Measurements from ENCODE around the gene CD226.

Gene CD226

DNA sequence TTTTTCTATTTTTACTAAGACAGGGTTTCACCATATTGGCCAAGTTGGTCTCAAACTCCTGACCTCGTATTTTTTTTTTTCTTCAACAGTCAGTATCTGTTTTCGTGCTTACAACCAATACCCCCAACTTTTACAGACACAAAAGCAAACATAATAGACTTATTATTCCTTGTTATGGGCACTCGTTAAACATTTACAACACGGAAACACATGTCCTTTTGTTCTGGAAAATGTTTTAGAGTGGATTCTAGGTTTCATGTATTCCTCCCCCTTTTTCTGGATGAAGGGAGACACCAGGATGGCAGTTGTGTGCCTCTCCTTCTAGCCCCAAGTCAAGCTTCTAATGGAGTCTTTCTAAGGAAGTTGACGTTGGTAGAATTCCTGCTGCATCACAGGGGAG is 88.8 kb downstream of the CD226 start:
- Histone ChIP-seq H3K4me3 (ENCODE audit: low read depth in 1 of 2, low read length in 2 of 2) (no peak overlapping the region), H3K4me1 (ENCODE audit: control insufficient read depth in 1 of 2, insufficient read depth in 2 of 2, low read length in 2 of 2) (no peaks in the 10 kb centered on the region), H3K36me3 (ENCODE audit: control insufficient read depth in 1 of 2, insufficient read depth in 2 of 2, low read length in 2 of 2) (no peaks in the 10 kb centered on the region), H3K27ac (ENCODE audit: low read length) (no peak overlapping the region), H3K27me3 (ENCODE audit: low read depth, low read length) (no peaks in the 10 kb centered on the region), H3K9me3 (ENCODE audit: control insufficient read depth in 1 of 2, low read length in 2 of 2) (no peaks in the 10 kb centered on the region)

DNA sequence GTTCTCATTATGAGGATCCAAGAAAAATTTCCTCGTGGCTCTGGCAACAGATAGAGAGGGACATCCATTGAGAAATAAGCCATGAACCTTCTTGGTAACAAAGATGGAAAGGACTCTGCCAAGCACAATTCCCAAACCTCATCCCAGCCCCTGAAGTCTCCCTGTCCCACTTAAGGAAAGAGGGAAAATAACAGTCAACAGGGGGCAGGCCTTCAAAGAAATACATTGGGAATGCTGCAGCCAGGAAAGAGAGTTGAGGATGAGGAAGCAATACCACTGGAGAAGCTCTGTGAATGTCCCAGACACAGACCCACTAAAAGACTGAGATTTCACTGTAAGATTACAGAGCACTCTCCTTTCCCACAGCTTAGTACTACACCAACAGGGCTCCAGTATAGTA is 93.2 kb downstream of the CD226 start:
- H3K4me1 ChIP-seq (ENCODE audit: control insufficient read depth in 1 of 2, insufficient read depth in 2 of 2, low read length in 2 of 2) = no peaks in the 10 kb centered on the region
- H3K4me3 ChIP-seq (ENCODE audit: low read depth in 1 of 2, low read length in 2 of 2) = no peak overlapping the region
- no peaks in the 10 kb centered on the region for H3K36me3 ChIP-seq (ENCODE audit: control insufficient read depth in 1 of 2, insufficient read depth in 2 of 2, low read length in 2 of 2)
- no peaks in the 10 kb centered on the region for H3K27me3 ChIP-seq (ENCODE audit: low read depth, low read length)
- no peak overlapping the region for H3K27ac ChIP-seq (ENCODE audit: low read length)
- no peaks in the 10 kb centered on the region for H3K9me3 ChIP-seq (ENCODE audit: control insufficient read depth in 1 of 2, low read length in 2 of 2)

DNA sequence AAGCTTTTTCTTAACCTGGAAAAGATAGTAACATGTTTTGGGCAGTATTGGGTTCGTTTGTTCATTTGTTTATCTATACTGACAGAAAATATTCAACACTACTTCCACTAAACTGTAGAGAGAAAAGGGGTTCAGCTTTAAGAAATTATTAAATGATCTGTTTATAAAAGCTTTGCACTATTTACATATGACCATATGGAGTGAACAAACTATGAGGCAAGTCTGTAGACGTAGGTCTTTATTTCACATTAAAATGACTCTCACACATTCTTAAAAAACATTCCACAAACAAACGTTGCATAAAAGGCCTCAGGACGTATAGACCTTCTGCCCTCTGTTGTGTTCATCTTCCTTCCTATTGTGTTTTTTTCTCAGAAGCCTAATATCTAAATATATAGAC is 94.6 kb downstream of the CD226 start:
- Histone ChIP-seq H3K27me3 (ENCODE audit: low read depth, low read length) (no peaks in the 10 kb centered on the region), H3K27ac (ENCODE audit: low read length) (no peak overlapping the region), H3K9me3 (ENCODE audit: control insufficient read depth in 1 of 2, low read length in 2 of 2) (no peaks in the 10 kb centered on the region), H3K36me3 (ENCODE audit: control insufficient read depth in 1 of 2, insufficient read depth in 2 of 2, low read length in 2 of 2) (no peaks in the 10 kb centered on the region), H3K4me1 (ENCODE audit: control insufficient read depth in 1 of 2, insufficient read depth in 2 of 2, low read length in 2 of 2) (no peaks in the 10 kb centered on the region), H3K4me3 (ENCODE audit: low read depth in 1 of 2, low read length in 2 of 2) (no peak overlapping the region)

DNA sequence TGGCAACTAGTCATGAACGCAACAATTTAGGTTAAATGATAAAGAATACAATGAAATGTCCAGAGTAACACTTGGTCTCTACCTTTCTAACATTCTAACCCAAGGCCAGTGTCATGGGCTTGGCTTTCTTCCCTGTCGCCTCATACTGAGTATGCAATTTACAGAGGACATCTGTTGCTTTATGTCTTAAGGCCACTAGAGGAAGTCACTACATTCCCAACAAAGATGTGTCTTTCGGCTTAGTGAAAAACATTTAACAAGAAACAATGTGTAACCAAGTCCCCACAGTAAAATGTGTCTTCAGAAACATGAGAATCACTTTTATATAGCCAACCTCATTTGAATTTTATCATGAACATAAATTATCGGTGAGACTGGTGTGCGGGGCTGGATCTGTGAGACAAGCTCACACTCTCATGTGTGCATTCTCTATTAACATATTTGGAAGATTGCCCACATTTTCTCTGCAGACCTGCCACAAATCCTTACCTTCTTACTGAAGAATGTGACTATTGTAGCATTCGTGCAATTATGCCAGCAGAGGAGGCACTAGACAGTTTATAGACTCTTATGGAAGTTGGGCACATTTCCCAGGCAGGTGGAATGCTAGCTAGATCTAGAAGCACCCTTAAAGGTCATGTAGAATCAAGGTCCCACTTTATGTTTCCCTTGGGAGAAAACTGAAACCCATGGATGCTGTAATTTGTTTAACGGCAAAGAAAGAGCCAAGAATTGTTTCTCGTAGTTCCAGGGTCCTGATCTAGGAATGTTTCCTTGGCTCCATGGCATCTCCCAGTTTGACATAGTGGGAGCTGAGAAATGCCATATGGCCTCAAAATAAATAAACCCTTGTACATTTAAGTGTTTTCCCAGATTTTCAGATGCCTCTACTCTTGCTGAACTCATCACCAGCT is 101.8 kb downstream of the CD226 start:
- no peak overlapping the region for H3K27ac ChIP-seq (ENCODE audit: low read length)
- no peaks in the 10 kb centered on the region for H3K27me3 ChIP-seq (ENCODE audit: low read depth, low read length)
- no peaks in the 10 kb centered on the region for H3K9me3 ChIP-seq (ENCODE audit: control insufficient read depth in 1 of 2, low read length in 2 of 2)
- no peak overlapping the region for H3K4me3 ChIP-seq (ENCODE audit: low read depth in 1 of 2, low read length in 2 of 2)
- H3K36me3 ChIP-seq (ENCODE audit: control insufficient read depth in 1 of 2, insufficient read depth in 2 of 2, low read length in 2 of 2) = no peaks in the 10 kb centered on the region
- peaks cover 6 to 11% of the 10 kb centered on the region in 2 donors for H3K4me1 ChIP-seq (ENCODE audit: control insufficient read depth in 1 of 2, insufficient read depth in 2 of 2, low read length in 2 of 2)

DNA sequence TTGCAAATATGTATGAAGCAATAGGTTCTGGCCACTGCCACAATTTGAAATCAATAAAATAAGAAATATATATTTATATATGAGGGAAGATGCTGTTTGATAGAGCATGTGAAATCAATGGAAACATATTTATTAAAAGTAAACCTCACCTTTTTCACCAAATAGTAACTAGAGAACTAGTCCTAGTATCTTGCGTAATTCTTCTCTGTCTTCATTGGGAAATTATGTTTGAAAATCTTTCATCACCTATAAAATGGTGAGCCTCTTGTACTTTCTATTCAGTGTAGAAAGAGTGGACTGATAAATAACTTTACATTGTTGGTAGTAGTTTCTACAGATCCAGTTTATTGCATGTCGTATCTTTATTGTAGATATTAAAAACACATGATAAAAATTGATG is 103.0 kb downstream of the CD226 start:
- Histone ChIP-seq H3K27ac (ENCODE audit: low read length) (no peak overlapping the region), H3K9me3 (ENCODE audit: control insufficient read depth in 1 of 2, low read length in 2 of 2) (no peaks in the 10 kb centered on the region), H3K27me3 (ENCODE audit: low read depth, low read length) (no peaks in the 10 kb centered on the region), H3K4me1 (ENCODE audit: control insufficient read depth in 1 of 2, insufficient read depth in 2 of 2, low read length in 2 of 2) (peaks cover 6 to 11% of the 10 kb centered on the region in 2 donors), H3K4me3 (ENCODE audit: low read depth in 1 of 2, low read length in 2 of 2) (no peak overlapping the region), H3K36me3 (ENCODE audit: control insufficient read depth in 1 of 2, insufficient read depth in 2 of 2, low read length in 2 of 2) (no peaks in the 10 kb centered on the region)

DNA sequence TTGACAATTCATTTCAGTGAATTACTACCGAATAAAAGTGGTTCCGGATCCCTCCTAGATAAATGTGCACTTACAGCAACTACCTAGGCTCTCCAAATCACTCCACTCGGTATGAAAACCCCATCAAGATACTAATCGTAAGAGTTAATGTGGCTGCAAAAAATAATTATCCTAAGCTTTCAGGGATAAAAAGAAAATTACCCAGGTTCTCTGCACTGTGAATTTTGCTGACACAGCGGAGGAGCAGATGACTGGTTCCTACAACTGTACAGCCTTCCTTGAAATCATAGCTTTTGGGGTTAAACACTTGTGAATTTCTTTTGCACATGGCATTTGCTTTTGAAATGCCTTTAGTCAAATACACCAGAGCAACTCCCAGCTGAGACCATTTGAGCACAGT is 104.7 kb downstream of the CD226 start:
- no peak overlapping the region for H3K4me3 ChIP-seq (ENCODE audit: low read depth in 1 of 2, low read length in 2 of 2)
- H3K9me3 ChIP-seq (ENCODE audit: control insufficient read depth in 1 of 2, low read length in 2 of 2) = no peaks in the 10 kb centered on the region
- H3K36me3 ChIP-seq (ENCODE audit: control insufficient read depth in 1 of 2, insufficient read depth in 2 of 2, low read length in 2 of 2) = no peaks in the 10 kb centered on the region
- peaks cover 6 to 11% of the 10 kb centered on the region in 2 donors for H3K4me1 ChIP-seq (ENCODE audit: control insufficient read depth in 1 of 2, insufficient read depth in 2 of 2, low read length in 2 of 2)
- H3K27ac ChIP-seq (ENCODE audit: low read length) = no peak overlapping the region
- H3K27me3 ChIP-seq (ENCODE audit: low read depth, low read length) = no peaks in the 10 kb centered on the region

DNA sequence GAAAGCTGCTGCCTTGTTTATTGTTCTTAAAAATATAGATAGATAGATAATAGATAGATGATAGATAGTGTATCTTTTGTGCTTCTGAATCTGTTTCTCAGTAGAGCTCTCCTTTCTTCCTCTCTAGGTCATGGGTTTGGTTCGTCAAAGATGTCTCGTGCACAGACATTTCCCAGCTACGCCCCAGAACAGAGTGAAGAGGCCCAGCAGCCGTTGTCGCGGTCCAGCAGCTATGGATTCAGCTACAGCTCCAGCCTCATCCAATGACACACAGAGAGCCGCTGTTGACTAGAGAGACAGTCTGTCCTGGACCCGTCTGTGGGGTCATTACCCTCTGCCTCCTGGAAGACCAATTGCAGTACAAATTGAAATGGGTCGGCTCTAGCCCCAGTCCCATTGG is 106.6 kb downstream of the CD226 start:
- Histone ChIP-seq H3K4me1 (ENCODE audit: control insufficient read depth in 1 of 2, insufficient read depth in 2 of 2, low read length in 2 of 2) (peaks cover 4 to 6% of the 10 kb centered on the region in 2 donors), H3K9me3 (ENCODE audit: control insufficient read depth in 1 of 2, low read length in 2 of 2) (no peaks in the 10 kb centered on the region), H3K36me3 (ENCODE audit: control insufficient read depth in 1 of 2, insufficient read depth in 2 of 2, low read length in 2 of 2) (no peaks in the 10 kb centered on the region)

DNA sequence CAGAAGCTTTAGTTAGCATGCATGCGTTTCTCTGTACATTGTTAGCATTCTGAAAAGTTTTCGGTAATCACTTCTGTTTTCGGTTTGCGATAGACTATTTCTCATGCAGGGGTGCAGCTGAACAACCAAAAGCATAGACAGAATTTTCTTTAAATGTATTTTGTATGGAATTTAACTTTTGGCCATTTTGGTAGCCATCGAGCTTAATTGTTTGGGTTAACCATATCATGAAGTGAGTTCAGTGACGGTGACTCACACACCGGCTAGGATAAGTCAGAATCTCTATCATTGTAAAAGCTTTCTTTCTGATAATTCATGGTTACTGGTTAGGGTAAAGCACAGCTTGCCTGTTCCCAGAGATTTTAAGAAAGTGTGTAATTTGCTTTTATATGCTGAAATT is 107.2 kb downstream of the CD226 start:
- Histone ChIP-seq H3K4me1 (ENCODE audit: control insufficient read depth in 1 of 2, insufficient read depth in 2 of 2, low read length in 2 of 2) (no peaks in the 10 kb centered on the region), H3K36me3 (ENCODE audit: control insufficient read depth in 1 of 2, insufficient read depth in 2 of 2, low read length in 2 of 2) (no peaks in the 10 kb centered on the region), H3K27me3 (ENCODE audit: low read depth, low read length) (no peaks in the 10 kb centered on the region), H3K27ac (ENCODE audit: low read length) (no peak overlapping the region), H3K9me3 (ENCODE audit: control insufficient read depth in 1 of 2, low read length in 2 of 2) (no peaks in the 10 kb centered on the region), H3K4me3 (ENCODE audit: low read depth in 1 of 2, low read length in 2 of 2) (no peak overlapping the region)

More for the DNA sequence above, 106.6 kb downstream of the CD226 start:
- H3K27me3 ChIP-seq (ENCODE audit: low read depth, low read length) = no peaks in the 10 kb centered on the region
- no peak overlapping the region for H3K27ac ChIP-seq (ENCODE audit: low read length)
- H3K4me3 ChIP-seq (ENCODE audit: low read depth in 1 of 2, low read length in 2 of 2) = no peak overlapping the region

DNA sequence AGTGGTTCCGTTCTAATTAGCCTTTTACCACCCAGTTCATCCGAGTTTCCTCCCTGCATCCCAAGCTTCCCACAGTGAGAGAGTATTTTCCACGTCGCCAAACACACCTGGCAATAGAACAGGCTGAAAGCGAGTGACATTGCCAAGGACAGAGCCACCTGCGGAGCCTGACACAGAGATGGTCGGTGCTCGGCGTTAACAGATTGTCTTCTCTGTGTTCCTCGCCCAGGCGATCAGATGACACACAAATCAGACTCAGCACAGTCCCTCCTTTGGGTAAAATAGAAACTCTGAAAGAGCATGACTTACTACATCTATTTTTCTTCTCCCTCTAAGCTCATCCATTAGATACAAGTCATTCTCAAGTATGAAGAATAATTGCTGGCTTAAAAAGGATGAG is 107.7 kb downstream of the CD226 start:
- Histone ChIP-seq H3K4me1 (ENCODE audit: control insufficient read depth in 1 of 2, insufficient read depth in 2 of 2, low read length in 2 of 2) (no peaks in the 10 kb centered on the region), H3K36me3 (ENCODE audit: control insufficient read depth in 1 of 2, insufficient read depth in 2 of 2, low read length in 2 of 2) (no peaks in the 10 kb centered on the region), H3K4me3 (ENCODE audit: low read depth in 1 of 2, low read length in 2 of 2) (no peak overlapping the region), H3K27ac (ENCODE audit: low read length) (no peak overlapping the region), H3K27me3 (ENCODE audit: low read depth, low read length) (no peaks in the 10 kb centered on the region), H3K9me3 (ENCODE audit: control insufficient read depth in 1 of 2, low read length in 2 of 2) (no peaks in the 10 kb centered on the region)

DNA sequence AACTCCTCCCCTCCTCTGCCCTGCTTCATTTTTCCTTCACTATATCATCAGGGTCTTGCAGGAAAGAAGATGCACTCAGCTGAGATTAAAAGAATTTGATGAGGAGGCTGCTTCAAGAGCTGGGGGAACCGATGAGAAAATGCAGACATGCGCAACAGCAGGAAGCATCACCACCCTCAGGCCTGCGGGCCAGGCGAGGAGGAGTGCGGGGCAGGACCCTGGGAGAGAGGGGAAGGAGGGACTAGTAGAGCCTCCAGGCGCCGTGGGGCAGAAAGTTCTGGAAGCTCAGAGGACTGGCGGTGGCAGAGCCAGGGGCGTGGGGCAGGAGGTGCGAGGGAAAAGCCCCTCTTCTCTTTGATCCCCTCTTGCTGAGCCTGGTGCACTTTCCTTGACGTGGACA is 108.2 kb downstream of the CD226 start:
- Histone ChIP-seq H3K27ac (ENCODE audit: low read length) (no peak overlapping the region), H3K27me3 (ENCODE audit: low read depth, low read length) (no peaks in the 10 kb centered on the region), H3K9me3 (ENCODE audit: control insufficient read depth in 1 of 2, low read length in 2 of 2) (no peaks in the 10 kb centered on the region), H3K36me3 (ENCODE audit: control insufficient read depth in 1 of 2, insufficient read depth in 2 of 2, low read length in 2 of 2) (no peaks in the 10 kb centered on the region), H3K4me1 (ENCODE audit: control insufficient read depth in 1 of 2, insufficient read depth in 2 of 2, low read length in 2 of 2) (no peaks in the 10 kb centered on the region), H3K4me3 (ENCODE audit: low read depth in 1 of 2, low read length in 2 of 2) (no peak overlapping the region)

DNA sequence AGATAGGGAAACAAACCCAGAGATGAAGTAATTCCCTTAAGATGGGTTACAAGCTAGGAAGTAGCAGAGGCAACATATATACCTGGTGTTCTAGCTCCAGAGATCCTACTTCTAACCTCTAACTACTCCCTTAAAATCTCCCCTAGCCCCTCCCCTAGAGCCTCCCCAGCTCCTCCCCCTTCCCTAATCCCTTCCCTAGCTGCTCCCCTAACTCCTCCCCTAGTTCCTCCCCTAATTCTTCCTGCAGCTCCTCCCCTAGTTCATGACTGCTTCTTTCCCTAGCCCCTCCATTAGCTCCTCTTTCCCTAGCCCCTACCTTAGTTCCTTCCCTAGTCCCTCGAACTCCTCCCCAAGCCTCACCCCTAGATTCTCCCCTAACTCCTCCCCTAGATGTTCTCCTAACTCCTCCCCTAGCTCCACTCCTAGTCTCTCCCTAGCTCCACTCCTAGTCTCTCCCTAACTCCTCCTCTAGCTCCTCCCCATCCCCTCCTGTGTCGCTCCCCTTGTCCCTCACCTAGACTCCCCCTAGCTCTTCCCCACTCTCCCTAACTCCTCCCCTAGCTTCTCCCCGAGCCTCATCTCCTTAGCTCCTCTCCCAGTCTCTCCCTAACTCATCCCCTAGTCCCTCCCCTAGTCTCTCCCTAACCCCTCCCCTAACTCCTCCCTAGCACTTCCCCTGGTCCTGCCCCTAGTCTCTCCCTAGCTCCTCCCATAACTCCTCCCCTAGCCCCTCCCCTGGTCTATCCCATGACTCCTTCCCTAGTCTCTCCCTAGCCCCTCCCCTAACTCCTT is 108.9 kb downstream of the CD226 start:
- H3K4me1 ChIP-seq (ENCODE audit: control insufficient read depth in 1 of 2, insufficient read depth in 2 of 2, low read length in 2 of 2) = no peaks in the 10 kb centered on the region
- no peaks in the 10 kb centered on the region for H3K9me3 ChIP-seq (ENCODE audit: control insufficient read depth in 1 of 2, low read length in 2 of 2)
- H3K4me3 ChIP-seq (ENCODE audit: low read depth in 1 of 2, low read length in 2 of 2) = no peak overlapping the region
- H3K27me3 ChIP-seq (ENCODE audit: low read depth, low read length) = no peaks in the 10 kb centered on the region
- H3K27ac ChIP-seq (ENCODE audit: low read length) = no peak overlapping the region
- H3K36me3 ChIP-seq (ENCODE audit: control insufficient read depth in 1 of 2, insufficient read depth in 2 of 2, low read length in 2 of 2) = no peaks in the 10 kb centered on the region
